B cell (primary cell): ENCODE results near the gene TPBGL.

ENCODE experiments used
- CTCF ChIP-seq: fragments of 200-600 bp; IDR thresholded peaks from one replicate; pipeline ENCODE4 v1.8.0; 2022; ENCODE audit warnings: antibody characterized with exemption, mild to moderate bottlenecking
- EZH2 ChIP-seq: IDR thresholded peaks from 2 replicates; pipeline ENCODE4 v1.6.1; 2012; ENCODE audit warnings: borderline replicate concordance, low read depth, mild to moderate bottlenecking, moderate library complexity, low read length; ENCODE audit not compliant: insufficient read depth, poor library complexity, severe bottlenecking

GRCh38 chr11:75264971-75265370, 24.4 kb downstream of the TPBGL start:
- TF ChIP-seq CTCF (no peak), EZH2 (no peak)
